ENCODE data around the gene C2orf92.

C2orf92 gene

DNA sequence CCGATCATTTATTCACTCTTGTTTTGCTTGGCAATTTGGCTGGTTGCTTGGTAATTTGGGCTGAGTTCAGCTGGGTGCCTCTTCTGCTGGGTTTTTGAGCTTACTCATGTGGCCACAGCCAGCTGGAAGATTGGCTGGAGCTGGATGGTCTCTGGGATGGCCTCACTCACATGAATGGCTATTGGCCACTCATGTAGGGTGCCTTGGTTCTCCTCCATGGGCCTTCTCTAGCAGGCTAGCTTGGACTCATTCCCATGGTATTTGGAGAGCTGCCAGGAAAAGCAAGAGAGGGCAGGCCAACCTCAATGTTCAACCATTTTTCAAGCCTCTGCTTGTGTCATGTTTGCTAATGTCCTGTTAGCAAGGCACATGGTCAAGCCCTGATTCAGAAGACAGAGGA lies 60.7 kb downstream of the C2orf92 start:
- no peak for DNase-seq (ENCODE audit: low read depth in 2 of 2)

DNA sequence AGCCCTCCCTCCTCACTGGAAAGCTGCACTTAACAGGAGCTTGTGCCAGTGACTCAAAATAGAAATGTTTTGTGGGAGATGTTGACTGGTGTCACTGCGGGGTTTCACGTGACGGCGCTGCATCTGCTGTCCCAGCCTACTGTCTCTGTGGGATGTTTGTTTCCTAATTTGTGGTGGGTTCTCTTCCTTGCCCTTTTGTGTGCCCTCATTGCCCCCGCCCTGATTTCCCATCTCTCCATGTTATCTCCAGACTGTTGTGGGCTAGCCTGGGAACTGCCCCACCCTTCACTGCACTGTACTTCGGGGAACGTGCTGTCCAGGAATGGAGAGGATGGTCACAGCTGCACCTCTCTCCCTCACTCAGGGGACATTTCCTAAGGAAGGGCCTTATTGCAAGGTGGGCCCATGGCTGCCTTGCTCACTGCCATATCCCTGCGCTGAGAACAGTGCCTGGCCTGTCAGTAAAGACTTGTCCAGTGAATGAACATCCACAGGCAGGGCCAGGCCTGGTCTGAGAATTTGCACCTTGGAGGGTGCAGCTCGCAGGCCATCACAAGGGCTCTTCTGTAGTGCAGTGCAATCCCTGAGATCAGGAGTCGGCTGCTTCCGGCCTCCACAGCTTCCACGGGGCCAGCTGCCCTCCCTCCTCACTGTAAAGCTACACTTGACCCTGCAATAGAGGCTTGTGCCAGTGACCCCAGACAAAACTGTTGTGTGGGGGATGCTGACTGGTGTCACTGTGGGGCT lies 61.9 kb downstream of the C2orf92 start:
- no peak for DNase-seq (ENCODE audit: low read depth in 2 of 2)

DNA sequence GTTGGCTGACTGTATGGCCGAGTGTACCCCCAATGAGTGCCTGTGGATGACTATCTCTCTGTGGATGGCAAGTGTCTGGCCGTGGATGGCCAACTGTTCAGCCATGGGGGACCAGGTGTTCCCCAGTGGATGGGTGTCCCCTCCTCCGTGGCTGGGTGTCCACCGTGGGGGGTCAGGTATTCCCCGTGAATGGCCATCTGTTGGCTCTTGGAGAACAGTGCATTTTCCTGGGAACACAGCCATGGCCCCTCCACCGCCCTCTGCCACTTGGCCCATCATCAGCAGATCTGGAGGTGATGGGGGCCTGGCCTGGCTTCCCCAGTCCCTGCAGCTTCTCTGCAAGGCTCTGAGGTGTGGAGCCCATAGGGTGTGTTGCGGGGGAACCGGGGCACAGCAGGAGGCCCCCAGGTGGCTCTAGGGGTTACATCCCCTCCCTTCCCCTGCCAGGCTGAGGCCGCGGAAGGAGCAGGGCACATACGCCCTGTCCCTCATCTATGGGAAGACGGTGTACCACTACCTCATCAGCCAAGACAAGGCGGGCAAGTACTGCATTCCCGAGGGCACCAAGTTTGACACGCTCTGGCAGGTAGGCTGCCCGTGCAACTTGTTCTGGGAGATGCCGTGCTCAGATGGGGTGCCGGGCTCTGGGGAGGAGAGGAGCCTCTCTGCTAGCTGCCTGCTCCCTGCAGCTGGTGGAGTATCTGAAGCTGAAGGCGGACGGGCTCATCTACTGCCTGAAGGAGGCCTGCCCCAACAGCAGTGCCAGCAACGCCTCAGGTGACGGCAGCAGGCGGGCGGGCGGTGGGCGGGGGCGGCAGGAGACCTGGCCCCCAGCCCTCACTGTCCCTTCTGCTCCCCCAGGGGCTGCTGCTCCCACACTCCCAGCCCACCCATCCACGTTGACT lies 63.2 kb downstream of the C2orf92 start:
- no peak for DNase-seq (ENCODE audit: low read depth in 2 of 2)

DNA sequence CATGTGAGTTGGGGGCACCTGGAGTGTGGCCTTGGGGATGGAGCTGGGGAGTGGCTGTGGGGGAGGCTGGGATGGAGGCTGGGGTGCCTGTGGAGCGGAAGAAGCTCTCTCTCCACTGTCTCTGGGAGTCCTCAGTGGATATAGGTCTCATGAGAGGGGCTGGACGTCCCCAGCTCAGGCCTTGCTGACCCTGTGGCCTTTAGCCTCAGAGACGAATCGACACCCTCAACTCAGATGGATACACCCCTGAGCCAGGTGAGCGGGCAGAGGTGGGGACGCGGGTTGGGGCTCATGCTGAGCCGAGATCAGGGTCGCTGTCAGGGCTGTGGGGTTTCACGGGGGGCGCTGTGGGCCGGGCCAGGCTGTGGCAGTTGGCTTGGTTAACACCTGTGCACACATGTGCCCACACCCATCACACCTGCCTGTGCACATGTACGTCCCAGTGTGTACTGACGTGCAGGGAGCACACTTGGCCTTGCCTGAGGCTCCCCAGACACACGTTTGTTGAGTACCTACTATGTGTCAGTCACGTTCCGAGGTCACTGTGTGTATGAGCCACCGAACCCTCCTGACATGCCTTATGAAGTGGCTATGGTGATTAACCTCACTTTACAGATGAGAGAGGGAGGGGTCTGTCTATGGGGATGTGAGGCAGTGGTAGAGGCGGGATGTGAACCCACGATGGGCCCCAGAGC lies 64.0 kb downstream of the C2orf92 start:
- DNase-seq (ENCODE audit: low read depth in 2 of 2), result no peak

DNA sequence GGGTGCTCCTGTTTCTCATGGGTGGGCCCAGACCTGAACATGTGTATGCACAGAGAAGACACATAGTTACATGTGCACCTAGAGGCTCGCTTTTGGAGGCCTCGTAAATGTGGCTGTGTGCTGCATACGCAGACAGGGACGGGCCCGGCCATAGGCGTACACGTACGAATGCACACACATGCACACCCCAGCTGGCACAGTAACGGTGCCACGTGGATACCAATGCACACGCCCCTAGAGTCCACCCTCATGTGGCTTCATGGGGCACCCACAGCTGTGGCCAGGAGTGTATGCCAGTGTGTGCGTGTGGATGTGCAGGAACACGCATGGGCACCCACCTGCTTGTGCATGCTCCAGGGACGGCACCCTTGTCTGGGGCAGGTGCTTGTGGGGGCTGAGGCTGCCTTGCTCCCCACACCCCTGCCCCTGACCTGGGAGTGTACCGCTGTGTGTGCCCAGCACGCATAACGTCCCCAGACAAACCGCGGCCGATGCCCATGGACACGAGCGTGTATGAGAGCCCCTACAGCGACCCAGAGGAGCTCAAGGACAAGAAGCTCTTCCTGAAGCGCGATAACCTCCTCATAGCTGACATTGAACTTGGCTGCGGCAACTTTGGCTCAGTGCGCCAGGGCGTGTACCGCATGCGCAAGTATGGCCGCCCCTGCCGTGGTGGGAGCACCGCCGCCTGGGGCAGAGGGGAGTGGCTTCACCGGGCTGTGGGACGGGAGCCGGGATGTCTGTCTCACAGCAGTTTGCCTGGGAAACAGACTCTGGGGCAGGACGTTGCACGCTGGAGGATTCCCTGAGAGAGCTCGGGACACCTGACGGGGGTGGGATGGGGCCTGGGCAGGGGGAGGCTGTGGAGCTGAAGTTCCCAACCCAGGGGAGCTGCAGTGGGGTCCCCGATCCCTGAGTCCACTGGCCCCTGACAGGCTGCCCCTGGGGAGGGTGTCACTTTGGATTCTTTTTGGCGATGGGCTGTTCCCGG lies 64.8 kb downstream of the C2orf92 start:
- DNase-seq (ENCODE audit: low read depth in 2 of 2), result no peak

DNA sequence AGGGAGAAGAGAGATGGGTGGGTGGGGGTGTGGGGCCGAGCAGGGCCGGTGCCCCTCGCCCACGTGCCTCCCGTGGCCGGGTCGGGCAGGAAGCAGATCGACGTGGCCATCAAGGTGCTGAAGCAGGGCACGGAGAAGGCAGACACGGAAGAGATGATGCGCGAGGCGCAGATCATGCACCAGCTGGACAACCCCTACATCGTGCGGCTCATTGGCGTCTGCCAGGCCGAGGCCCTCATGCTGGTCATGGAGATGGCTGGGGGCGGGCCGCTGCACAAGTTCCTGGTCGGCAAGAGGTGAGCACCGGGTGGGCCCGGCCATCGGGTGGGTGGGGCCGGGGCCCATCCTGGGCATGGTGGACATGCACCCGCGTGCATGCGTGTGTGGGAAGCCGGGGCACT lies 65.6 kb downstream of the C2orf92 start:
- DNase-seq (ENCODE audit: low read depth in 2 of 2), result no peak

DNA sequence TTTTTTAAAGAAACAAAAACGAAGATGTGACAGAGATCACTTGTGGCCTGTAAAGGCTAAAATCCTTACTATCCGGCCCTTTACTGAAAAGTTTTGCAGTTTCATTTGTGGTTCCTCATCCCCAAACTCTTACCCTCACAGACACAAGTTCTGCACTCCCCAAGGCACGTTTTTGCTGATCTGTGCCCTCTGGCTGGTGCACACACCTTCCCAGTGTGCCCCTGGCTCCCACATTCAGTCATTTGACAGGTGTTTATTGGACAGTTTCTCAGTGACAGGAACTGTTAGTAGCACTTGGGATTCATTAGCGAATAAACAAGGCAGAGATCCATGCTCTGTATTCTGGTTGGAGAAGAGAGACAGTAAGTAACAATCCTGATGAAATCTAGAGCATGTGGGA lies 66.7 kb downstream of the C2orf92 start:
- no peak for DNase-seq (ENCODE audit: low read depth in 2 of 2)

DNA sequence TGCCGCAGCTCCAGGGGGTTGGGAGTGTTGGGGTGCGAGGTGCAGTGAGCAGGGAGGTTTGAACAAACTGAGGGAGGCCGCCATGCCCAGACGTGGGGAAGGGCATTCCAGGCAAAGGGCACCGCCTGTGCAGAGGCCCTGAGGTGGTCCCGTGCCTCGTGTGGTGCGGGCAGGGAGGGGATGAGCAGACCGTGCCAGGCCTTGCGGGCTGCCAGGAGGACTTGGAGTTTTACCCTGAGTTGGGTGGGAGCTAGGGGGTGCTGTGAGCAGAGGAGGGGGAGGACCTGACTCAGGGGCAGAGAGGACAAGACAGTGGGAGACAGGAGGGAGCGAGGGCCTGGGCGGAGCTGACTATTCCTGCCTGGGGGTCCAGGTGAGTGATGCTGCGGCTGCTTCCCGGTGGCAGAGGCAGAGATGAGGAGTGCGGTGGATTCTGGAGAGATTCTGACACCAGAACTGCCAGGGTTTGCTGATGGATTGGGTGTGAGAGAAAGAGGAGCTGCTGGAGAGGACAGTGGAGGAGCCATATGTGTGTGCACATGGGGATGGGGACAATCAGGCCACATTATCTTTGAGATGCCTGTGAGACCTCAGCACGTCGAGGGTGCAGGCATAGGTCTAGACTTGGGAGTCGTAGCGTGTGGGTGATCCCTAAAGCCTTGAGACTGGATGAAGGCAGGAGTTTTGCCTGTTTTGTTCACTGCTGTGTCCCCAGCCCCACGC lies 67.3 kb downstream of the C2orf92 start:
- no peak for DNase-seq (ENCODE audit: low read depth in 2 of 2)

DNA sequence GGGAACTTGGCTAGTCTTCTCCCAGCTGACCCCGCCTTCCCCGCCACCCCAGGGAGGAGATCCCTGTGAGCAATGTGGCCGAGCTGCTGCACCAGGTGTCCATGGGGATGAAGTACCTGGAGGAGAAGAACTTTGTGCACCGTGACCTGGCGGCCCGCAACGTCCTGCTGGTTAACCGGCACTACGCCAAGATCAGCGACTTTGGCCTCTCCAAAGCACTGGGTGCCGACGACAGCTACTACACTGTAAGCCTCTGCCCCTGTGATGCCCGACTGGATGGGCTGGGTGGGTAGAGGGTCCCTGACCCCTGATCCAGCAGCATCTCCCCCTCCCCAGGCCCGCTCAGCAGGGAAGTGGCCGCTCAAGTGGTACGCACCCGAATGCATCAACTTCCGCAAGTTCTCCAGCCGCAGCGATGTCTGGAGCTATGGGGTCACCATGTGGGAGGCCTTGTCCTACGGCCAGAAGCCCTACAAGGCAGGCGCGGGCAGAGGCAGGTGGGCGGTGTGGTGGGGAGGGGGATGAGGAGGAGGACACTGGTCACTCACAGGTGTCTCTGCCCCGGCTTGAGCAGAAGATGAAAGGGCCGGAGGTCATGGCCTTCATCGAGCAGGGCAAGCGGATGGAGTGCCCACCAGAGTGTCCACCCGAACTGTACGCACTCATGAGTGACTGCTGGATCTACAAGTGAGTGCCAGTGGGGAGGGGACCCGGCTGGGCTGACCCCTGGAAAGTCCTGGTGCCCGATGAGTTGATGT lies 68.1 kb downstream of the C2orf92 start:
- DNase-seq (ENCODE audit: low read depth in 2 of 2), result no peak

DNA sequence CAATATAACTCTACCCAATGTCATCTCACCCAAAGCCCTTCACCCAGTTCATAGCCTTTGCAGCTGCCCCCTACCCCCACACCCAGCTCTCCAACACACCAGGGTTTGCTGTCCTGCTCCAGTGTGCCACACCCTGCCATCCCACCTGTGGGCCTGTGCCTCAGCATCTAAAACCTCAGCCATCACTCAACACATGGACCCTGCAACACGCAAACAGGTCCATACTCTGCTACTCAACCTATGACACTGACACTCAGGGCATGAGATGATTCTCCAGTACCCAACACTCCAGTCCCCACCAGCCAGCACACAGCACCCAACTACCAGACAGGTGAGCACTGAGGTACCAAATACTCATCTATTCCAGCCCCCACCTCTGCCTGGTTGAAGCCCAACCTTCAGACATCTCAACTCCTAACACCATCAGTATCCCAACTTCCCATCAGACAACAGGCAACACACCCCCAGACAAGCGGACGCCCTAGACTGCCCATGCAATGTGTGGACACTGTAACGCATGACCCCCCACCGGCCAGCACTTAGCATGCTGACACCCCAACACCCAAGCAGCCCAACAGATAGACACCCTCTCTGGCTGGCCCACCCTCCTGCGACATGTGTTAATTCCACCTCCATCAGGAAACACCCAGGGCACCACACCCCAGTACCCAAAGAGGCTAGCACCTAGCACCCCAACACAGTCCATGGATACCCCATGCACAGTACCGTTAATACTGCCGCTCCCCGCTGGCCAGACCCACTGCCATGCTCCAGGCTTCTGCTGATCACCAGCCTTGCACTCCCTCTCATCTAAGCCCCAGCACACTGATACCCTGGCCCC lies 68.9 kb downstream of the C2orf92 start:
- no peak for DNase-seq (ENCODE audit: low read depth in 2 of 2)

DNA sequence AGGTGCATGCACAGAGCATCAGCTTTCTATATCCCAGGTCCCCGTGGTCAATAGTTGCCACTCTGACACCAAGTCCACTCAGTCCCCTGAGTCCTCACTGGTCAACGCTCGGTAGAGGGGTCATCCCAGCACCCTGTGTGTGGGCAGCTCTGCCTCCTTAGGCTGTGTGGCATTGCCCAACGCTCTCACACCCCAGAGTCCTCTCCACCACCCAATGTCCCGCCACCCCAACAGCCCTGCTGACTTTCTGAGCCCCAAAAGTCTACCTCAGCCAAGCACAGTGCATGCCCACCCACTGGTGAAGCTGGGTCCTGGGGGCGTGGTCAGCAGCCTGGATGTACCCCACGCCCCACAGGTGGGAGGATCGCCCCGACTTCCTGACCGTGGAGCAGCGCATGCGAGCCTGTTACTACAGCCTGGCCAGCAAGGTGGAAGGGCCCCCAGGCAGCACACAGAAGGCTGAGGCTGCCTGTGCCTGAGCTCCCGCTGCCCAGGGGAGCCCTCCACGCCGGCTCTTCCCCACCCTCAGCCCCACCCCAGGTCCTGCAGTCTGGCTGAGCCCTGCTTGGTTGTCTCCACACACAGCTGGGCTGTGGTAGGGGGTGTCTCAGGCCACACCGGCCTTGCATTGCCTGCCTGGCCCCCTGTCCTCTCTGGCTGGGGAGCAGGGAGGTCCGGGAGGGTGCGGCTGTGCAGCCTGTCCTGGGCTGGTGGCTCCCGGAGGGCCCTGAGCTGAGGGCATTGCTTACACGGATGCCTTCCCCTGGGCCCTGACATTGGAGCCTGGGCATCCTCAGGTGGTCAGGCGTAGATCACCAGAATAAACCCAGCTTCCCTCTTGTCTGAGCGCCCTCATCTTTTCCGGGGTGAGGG lies 69.7 kb downstream of the C2orf92 start:
- DNase-seq (ENCODE audit: low read depth in 2 of 2), result no peak

DNA sequence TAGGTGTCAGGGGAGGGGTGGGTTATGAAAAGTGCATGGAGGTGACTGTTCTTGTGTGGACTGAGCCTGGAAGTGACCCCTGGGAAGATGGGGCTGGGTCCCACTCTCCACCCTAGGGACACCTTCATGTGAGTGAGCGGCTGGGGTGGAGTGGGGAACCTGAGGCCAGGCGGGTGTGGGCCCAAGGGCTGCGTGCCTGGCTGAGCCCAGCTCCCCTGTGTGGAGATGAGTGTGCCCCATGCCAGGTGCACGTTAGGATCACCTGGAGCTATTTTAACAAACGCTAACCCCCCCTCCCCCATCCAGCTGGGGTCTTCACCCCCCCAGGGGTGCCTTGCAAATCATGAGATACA lies 70.4 kb downstream of the C2orf92 start:
- no peak for DNase-seq (ENCODE audit: low read depth in 2 of 2)

DNA sequence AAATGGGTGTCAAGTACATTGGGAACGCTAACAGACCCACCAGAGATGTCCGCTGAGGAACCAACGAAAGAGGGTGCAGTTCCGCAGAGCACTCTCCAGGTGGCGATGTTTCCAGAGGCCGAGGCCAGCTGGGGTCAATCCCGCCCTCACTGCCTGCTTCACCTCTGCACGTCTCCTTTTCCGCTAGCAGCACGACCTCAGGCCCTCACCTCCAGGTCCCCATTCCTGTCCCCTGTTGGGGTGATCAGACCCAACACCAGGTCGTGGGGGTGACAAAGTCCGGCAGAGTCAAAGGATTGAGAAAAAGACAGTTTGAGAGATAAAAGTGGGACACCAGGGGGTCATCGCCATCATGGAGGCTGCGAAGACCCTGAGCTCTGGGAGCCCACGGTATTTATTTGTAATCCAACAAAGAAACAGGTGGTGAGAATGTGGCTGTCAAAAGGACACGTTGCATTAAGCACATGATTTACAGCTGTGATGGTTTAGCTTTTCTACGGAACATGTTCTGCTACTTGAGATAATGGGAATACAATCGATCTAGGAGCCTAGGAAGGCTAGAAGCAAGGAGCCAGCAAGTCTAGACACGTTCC lies 71.2 kb downstream of the C2orf92 start:
- DNase-seq (ENCODE audit: low read depth in 2 of 2), result no peak

DNA sequence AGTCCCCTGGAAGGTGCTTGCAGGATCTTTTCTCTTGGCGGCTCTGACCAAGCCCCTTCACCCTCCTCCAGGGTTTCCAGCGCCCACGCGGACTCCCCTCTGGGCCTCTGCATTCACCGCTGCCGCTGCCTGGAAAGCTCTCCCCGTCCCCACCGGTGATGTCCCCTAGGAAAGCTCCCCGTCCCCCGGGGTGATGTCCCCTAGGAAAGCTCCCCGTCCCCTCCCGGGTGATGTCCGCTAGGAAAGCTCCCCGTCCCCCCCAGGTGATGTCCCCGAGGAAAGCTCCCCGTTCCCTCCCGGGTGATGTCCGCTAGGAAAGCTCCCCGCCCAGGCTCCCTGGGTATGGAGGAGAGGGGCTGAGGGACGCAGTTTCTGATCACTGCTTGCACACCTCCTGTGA lies 71.7 kb downstream of the C2orf92 start:
- no peak for DNase-seq (ENCODE audit: low read depth in 2 of 2)

DNA sequence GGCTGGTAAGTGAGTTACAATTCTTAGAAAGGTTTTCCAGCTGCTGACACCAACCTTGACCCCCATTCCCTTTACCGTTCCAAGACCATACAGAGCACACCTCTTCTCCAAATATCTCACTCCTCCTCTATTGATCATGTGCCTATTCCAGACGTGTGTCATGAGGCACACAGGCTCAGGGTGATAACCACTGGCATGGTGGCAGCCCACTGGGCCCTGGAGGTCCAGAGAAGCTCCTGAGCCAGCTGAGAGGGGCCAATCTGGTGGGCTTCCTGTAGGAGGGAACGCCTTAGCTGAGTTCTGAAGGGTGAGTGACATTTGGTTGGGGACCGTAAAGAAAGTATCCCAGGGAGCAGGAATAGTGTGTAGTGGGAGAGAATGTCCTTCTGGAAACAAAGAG lies 72.2 kb downstream of the C2orf92 start:
- no peak for DNase-seq (ENCODE audit: low read depth in 2 of 2)

DNA sequence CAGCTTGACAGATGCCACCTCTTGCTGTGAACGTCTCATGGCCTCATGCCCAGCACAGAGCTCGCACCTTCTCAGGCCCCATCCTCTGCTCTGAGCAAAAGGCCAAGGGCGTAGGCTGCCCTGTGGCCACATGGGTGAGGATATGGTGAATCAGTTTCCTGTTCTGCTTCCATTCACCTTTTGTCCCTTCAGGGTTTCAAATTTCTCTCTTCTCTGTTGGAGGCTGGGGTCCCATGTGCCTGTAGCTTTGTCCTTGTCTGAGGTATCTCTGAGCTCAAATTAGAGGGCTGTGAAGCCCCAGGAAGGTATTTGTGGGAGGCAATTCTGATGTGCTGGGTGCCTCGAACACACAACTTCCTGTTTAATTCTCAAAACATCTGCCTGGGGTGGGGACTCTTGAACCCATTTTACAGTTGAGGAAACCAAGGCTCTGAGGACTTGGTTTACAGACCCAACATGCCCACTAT lies 72.9 kb downstream of the C2orf92 start:
- DNase-seq (ENCODE audit: low read depth in 2 of 2), result no peak

DNA sequence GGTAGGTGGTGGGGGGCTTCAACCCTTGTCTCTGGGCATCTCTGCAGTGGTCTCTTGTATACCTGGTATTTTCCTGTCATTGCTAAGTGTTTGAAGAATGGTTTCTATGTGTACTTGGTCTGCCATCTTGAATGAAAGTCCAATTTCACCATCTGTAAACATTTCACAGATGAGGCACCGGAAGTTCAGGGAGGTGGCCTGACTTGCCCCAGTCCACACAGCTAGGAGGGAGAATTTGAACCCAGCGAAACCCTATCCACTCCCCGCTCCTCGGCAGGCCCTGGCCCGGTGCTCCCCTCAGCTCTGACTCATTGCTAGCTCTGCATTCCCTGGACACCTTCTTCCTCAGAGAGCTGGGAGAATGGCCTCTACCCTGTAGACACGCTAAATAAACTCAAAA lies 74.4 kb downstream of the C2orf92 start:
- DNase-seq (ENCODE audit: low read depth in 2 of 2), result no peak
